WTC11 (cell line): Measurements from ENCODE around the gene GHR.

Source experiments
- TCF7 ChIP-seq: sonication (generic); formaldehyde crosslinking; IDR thresholded peaks from 2 replicates; pipeline ENCODE4 v1.8.0; 2022; ENCODE audit warnings: mild to moderate bottlenecking, low read depth, missing genetic modification reagents, moderate library complexity
- TF ChIP-seq, protein P1 (sequence below): fragments of 200-600 bp; IDR thresholded peaks from 2 replicates; pipeline ENCODE4 v1.8.0; 2022; ENCODE audit warnings: antibody characterized with exemption

DNA sequence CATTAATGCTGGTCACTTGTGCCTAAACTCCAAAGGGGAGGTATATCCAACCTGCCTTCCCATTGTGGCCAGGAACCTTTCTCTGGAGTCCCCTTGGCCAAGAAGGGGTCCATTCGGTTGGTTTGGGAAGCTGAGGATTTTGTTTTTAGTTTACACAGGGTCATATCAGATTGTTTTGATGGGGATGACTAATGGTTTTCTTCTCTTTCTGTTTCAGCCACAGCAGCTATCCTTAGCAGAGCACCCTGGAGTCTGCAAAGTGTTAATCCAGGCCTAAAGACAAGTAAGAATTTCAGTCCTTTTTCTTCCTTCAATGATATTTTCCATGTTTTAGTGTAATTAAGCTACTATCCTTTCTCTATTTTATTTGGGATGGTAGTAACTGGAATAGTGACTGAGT lies 205.6 kb downstream of the GHR start:
- TF ChIP-seq, protein P1, sequence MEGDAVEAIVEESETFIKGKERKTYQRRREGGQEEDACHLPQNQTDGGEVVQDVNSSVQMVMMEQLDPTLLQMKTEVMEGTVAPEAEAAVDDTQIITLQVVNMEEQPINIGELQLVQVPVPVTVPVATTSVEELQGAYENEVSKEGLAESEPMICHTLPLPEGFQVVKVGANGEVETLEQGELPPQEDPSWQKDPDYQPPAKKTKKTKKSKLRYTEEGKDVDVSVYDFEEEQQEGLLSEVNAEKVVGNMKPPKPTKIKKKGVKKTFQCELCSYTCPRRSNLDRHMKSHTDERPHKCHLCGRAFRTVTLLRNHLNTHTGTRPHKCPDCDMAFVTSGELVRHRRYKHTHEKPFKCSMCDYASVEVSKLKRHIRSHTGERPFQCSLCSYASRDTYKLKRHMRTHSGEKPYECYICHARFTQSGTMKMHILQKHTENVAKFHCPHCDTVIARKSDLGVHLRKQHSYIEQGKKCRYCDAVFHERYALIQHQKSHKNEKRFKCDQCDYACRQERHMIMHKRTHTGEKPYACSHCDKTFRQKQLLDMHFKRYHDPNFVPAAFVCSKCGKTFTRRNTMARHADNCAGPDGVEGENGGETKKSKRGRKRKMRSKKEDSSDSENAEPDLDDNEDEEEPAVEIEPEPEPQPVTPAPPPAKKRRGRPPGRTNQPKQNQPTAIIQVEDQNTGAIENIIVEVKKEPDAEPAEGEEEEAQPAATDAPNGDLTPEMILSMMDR = no peak
- no peak for TF ChIP-seq TCF7 (CRISPR knock-in tag)
